HEK293 (cell line): ENCODE measurements around the gene SMIM31.

Source experiments
- CTCF ChIA-PET: fragments of 350-600 bp; formaldehyde crosslinking; extraction: SDS; loops from one replicate; lab custom pipeline; 2021; ENCODE audit warnings: antibody characterized with exemption; lab: Yijun Ruan, JAX
- POLR2A ChIA-PET: fragments of 300-600 bp; formaldehyde crosslinking; extraction: SDS; loops from one replicate; lab custom pipeline; 2020; ENCODE audit warnings: antibody characterized with exemption, inconsistent platforms; lab: Yijun Ruan, JAX
- H3K27ac ChIP-seq: fragments of 200-500 bp; sonication (Bioruptor generic); 2 replicates; pipeline ENCODE4 v1.5.1; 2014; ENCODE audit warnings: low read depth, low read length, control low read depth, inconsistent platforms; ENCODE audit errors: extremely low read depth
- H3K36me3 ChIP-seq, 2 experiments: fragments of 200-500 bp in 1 of 2; sonication (Bioruptor generic) in 1 of 2; 1 replicate in 1 of 2; 2 replicates in 1 of 2; pipeline ENCODE4 v1.5.1; 2014 to 2017; ENCODE audit warnings: inconsistent platforms in 2 of 2, low read length in 2 of 2; ENCODE audit not compliant: control insufficient read depth in 2 of 2, insufficient read depth in 1 of 2
- H3K4me1 ChIP-seq: fragments of 200-500 bp; sonication (Bioruptor generic); 2 replicates; pipeline ENCODE4 v1.5.1; 2014; ENCODE audit warnings: mild to moderate bottlenecking, low read length, inconsistent platforms; ENCODE audit not compliant: control insufficient read depth, insufficient read depth
- H3K4me3 ChIP-seq: 2 replicates; pipeline ENCODE4 v1.5.1; 2011; ENCODE audit warnings: low read depth, mild to moderate bottlenecking, control low read depth, low read length, moderate library complexity
- H3K9me3 ChIP-seq: fragments of 200-500 bp; sonication (Bioruptor generic); 2 replicates; pipeline ENCODE4 v1.5.1; 2014; ENCODE audit warnings: low read depth, low read length, inconsistent platforms; ENCODE audit not compliant: control insufficient read depth, insufficient read depth
- FEZF1 ChIP-seq: fragments of 450-650 bp; formaldehyde crosslinking; IDR thresholded peaks from 2 replicates; pipeline ENCODE4 v1.5.1; 2016; ENCODE audit warnings: missing biosample characterization, missing genetic modification characterization
- KLF8 ChIP-seq: fragments of 450-650 bp; formaldehyde crosslinking; IDR thresholded peaks from 2 replicates; pipeline ENCODE4 v1.5.1; 2016; ENCODE audit warnings: missing biosample characterization, missing genetic modification characterization
- OVOL3 ChIP-seq: fragments of 450-650 bp; formaldehyde crosslinking; IDR thresholded peaks from 2 replicates; pipeline ENCODE4 v1.5.1; 2016; ENCODE audit warnings: missing biosample characterization, missing genetic modification characterization
- SP2 ChIP-seq: fragments of 450-650 bp; formaldehyde crosslinking; IDR thresholded peaks from 2 replicates; pipeline ENCODE4 v1.5.1; 2016; ENCODE audit warnings: missing biosample characterization, missing genetic modification characterization
- ZBTB17 ChIP-seq: fragments of 450-650 bp; formaldehyde crosslinking; IDR thresholded peaks from 2 replicates; pipeline ENCODE4 v1.5.1; 2016; ENCODE audit warnings: missing biosample characterization, missing genetic modification characterization
- ZBTB21 ChIP-seq: fragments of 450-650 bp; formaldehyde crosslinking; IDR thresholded peaks from 2 replicates; pipeline ENCODE4 v1.5.1; 2017; ENCODE audit warnings: missing biosample characterization, missing genetic modification characterization
- ZBTB8A ChIP-seq: fragments of 450-650 bp; formaldehyde crosslinking; IDR thresholded peaks from 2 replicates; pipeline ENCODE4 v1.5.1; 2016; ENCODE audit warnings: missing biosample characterization, missing genetic modification characterization
- ZNF302 ChIP-seq: fragments of 450-650 bp; formaldehyde crosslinking; IDR thresholded peaks from 2 replicates; pipeline ENCODE4 v1.5.1; 2016; ENCODE audit warnings: missing biosample characterization, missing genetic modification characterization, low read depth
- ZNF324 ChIP-seq: fragments of 450-650 bp; formaldehyde crosslinking; IDR thresholded peaks from 2 replicates; pipeline ENCODE4 v1.5.1; 2016; ENCODE audit warnings: missing biosample characterization, missing genetic modification characterization
- ZNF350 ChIP-seq: fragments of 450-650 bp; formaldehyde crosslinking; IDR thresholded peaks from 2 replicates; pipeline ENCODE4 v1.5.0; 2017; ENCODE audit warnings: missing biosample characterization, mild to moderate bottlenecking, missing genetic modification characterization
- ZNF354C ChIP-seq: fragments of 450-650 bp; formaldehyde crosslinking; IDR thresholded peaks from 2 replicates; pipeline ENCODE4 v1.5.1; 2016; ENCODE audit warnings: missing biosample characterization, missing genetic modification characterization, low read depth, borderline replicate concordance
- ZNF404 ChIP-seq: fragments of 450-650 bp; formaldehyde crosslinking; IDR thresholded peaks from 2 replicates; pipeline ENCODE4 v1.5.1; 2017; ENCODE audit warnings: missing biosample characterization, missing genetic modification characterization
- ZNF548 ChIP-seq: fragments of 450-650 bp; formaldehyde crosslinking; IDR thresholded peaks from 2 replicates; pipeline ENCODE4 v1.5.1; 2016; ENCODE audit warnings: missing biosample characterization, missing genetic modification characterization
- ZNF558 ChIP-seq: fragments of 450-650 bp; formaldehyde crosslinking; IDR thresholded peaks from 2 replicates; pipeline ENCODE4 v1.5.1; 2016; ENCODE audit warnings: missing biosample characterization, missing genetic modification characterization
- ZNF560 ChIP-seq: fragments of 450-650 bp; formaldehyde crosslinking; IDR thresholded peaks from 2 replicates; pipeline ENCODE4 v1.5.1; 2017; ENCODE audit warnings: missing biosample characterization, missing genetic modification characterization, borderline replicate concordance
- ZNF623 ChIP-seq: fragments of 450-650 bp; formaldehyde crosslinking; IDR thresholded peaks from 2 replicates; pipeline ENCODE4 v1.5.1; 2016; ENCODE audit warnings: missing biosample characterization, missing genetic modification characterization
- ZNF658 ChIP-seq: fragments of 450-650 bp; formaldehyde crosslinking; IDR thresholded peaks from 2 replicates; pipeline ENCODE4; 2016; ENCODE audit warnings: missing biosample characterization, missing genetic modification characterization
- ZNF776 ChIP-seq: fragments of 450-650 bp; formaldehyde crosslinking; IDR thresholded peaks from 2 replicates; pipeline ENCODE4 v1.5.0; 2017; ENCODE audit warnings: missing biosample characterization, missing genetic modification characterization, borderline replicate concordance
- TF ChIP-seq, protein P1 (sequence below): fragments of 450-650 bp; formaldehyde crosslinking; IDR thresholded peaks from 2 replicates; pipeline ENCODE4; 2016; ENCODE audit warnings: missing biosample characterization, missing genetic modification characterization
- TF ChIP-seq, protein P2 (sequence below): fragments of 450-650 bp; formaldehyde crosslinking; IDR thresholded peaks from 2 replicates; pipeline ENCODE4 v1.5.1; 2016; ENCODE audit warnings: missing biosample characterization, missing genetic modification characterization, low read depth
- TF ChIP-seq, protein P3 (sequence below): fragments of 450-650 bp; formaldehyde crosslinking; IDR thresholded peaks from 2 replicates; pipeline ENCODE4 v1.5.1; 2016; ENCODE audit warnings: missing biosample characterization, missing genetic modification characterization

The SMIM31 gene

GRCh38 chr4:164770010-164770724, 16.2 kb downstream of the SMIM31 start:
- H3K27ac ChIP-seq: no peak overlapping the region
- no peak overlapping the region for H3K4me3 ChIP-seq
- TF ChIP-seq FEZF1 (peak; percentile 31; the same call in 1 of the 2 replicates), SP2 (tag by site-specific recombination) (no peak)
- ChIA-PET CTCF (interaction anchor here (0.5 to 2.7 kb wide), 6 partner anchors 9 to 333 kb away, joined by 3 to 15 read pairs (median 3); no protein-coding TSS in a partner anchor), POLR2A (no interaction called here)
- no peaks in the 10 kb centered on the region for H3K36me3 ChIP-seq
- H3K4me1 ChIP-seq: no peaks in the 10 kb centered on the region
- no peaks in the 10 kb centered on the region for H3K9me3 ChIP-seq

- TF ChIP-seq OVOL3 (tag by site-specific recombination): no peak
- TF ChIP-seq, protein P1, sequence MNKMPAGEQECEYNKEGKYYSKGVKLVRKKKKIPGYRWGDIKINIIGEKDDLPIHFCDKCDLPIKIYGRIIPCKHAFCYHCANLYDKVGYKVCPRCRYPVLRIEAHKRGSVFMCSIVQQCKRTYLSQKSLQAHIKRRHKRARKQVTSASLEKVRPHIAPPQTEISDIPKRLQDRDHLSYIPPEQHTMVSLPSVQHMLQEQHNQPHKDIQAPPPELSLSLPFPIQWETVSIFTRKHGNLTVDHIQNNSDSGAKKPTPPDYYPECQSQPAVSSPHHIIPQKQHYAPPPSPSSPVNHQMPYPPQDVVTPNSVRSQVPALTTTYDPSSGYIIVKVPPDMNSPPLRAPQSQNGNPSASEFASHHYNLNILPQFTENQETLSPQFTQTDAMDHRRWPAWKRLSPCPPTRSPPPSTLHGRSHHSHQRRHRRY: no peak
- TF ChIP-seq ZBTB21 (tag by site-specific recombination): no peak
- no peak for TF ChIP-seq ZNF548 (tag by site-specific recombination)
- no peak for TF ChIP-seq ZNF623 (tag by site-specific recombination)
- TF ChIP-seq ZNF350 (tag by site-specific recombination): no peak
- TF ChIP-seq ZNF404: no peak
- TF ChIP-seq ZNF658 (tag by site-specific recombination): no peak
- no peak for TF ChIP-seq ZNF558 (tag by site-specific recombination)
- TF ChIP-seq ZBTB8A (tag by site-specific recombination): no peak
- TF ChIP-seq, all 188 proteins: peak for 0
- no peaks in the 10 kb centered on the region for H3K36me3 ChIP-seq
- CTCF ChIA-PET: no interaction called here
- no peak overlapping the region for H3K27ac ChIP-seq
- H3K4me1 ChIP-seq: no peaks in the 10 kb centered on the region
- H3K9me3 ChIP-seq: no peaks in the 10 kb centered on the region
- POLR2A ChIA-PET: no interaction called here
- no peak overlapping the region for H3K4me3 ChIP-seq
These were observed 17.2 kb downstream of the SMIM31 start for GRCh38 chr4:164771088-164771487.

DNA sequence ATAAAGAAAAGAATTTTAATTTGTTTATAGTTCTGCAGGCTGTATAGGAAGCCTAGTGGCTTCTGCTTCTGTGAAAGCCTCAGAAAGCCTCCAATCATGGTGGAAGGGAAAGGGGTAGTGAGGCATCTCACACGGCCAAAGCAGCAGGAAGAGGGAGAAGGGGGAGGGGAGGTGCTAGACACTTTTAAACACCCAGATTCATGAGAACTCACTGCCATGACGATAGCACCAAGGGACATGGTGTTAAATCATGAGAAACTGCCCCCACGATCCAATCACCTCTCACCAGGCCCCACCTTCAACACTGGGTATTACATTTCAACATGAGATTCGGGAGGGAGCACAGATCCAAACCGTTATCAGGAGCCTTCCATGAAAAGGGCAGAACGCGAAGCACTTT, 18.1 kb downstream of the SMIM31 start:
- ChIA-PET CTCF (no interaction called here), POLR2A (no interaction called here)
- TF ChIP-seq ZBTB21 (tag by site-specific recombination) (no peak), ZNF302 (tag by site-specific recombination) (no peak), ZNF776 (tag by site-specific recombination) (no peak)
- TF ChIP-seq, protein P2, sequence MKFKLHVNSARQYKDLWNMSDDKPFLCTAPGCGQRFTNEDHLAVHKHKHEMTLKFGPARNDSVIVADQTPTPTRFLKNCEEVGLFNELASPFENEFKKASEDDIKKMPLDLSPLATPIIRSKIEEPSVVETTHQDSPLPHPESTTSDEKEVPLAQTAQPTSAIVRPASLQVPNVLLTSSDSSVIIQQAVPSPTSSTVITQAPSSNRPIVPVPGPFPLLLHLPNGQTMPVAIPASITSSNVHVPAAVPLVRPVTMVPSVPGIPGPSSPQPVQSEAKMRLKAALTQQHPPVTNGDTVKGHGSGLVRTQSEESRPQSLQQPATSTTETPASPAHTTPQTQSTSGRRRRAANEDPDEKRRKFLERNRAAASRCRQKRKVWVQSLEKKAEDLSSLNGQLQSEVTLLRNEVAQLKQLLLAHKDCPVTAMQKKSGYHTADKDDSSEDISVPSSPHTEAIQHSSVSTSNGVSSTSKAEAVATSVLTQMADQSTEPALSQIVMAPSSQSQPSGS (tag by site-specific recombination): no peak
- no peak overlapping the region for H3K27ac ChIP-seq
- H3K9me3 ChIP-seq: no peaks in the 10 kb centered on the region
- no peak overlapping the region for H3K4me3 ChIP-seq
- no peaks in the 10 kb centered on the region for H3K4me1 ChIP-seq
- no peaks in the 10 kb centered on the region for H3K36me3 ChIP-seq

- no peaks in the 10 kb centered on the region for H3K4me1 ChIP-seq
- H3K36me3 ChIP-seq: no peaks in the 10 kb centered on the region
- ChIA-PET POLR2A (no interaction called here), CTCF (interaction anchor here (0.7 to 4.1 kb wide), 7 partner anchors 10 to 318 kb away, joined by 3 to 15 read pairs (median 4); no protein-coding TSS in a partner anchor)
- H3K27ac ChIP-seq: no peak overlapping the region
- H3K4me3 ChIP-seq: no peak overlapping the region
- no peaks in the 10 kb centered on the region for H3K9me3 ChIP-seq
- TF ChIP-seq ZNF354C (tag by site-specific recombination): no peak
- TF ChIP-seq ZNF324 (tag by site-specific recombination): no peak
- no peak for TF ChIP-seq ZNF560
- no peak for TF ChIP-seq ZBTB17
- no peak for TF ChIP-seq ZNF776 (tag by site-specific recombination)
- TF ChIP-seq, protein P3, sequence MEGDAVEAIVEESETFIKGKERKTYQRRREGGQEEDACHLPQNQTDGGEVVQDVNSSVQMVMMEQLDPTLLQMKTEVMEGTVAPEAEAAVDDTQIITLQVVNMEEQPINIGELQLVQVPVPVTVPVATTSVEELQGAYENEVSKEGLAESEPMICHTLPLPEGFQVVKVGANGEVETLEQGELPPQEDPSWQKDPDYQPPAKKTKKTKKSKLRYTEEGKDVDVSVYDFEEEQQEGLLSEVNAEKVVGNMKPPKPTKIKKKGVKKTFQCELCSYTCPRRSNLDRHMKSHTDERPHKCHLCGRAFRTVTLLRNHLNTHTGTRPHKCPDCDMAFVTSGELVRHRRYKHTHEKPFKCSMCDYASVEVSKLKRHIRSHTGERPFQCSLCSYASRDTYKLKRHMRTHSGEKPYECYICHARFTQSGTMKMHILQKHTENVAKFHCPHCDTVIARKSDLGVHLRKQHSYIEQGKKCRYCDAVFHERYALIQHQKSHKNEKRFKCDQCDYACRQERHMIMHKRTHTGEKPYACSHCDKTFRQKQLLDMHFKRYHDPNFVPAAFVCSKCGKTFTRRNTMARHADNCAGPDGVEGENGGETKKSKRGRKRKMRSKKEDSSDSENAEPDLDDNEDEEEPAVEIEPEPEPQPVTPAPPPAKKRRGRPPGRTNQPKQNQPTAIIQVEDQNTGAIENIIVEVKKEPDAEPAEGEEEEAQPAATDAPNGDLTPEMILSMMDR: no peak
- no peak for TF ChIP-seq KLF8 (tag by site-specific recombination)
These were observed 25.1 kb downstream of the SMIM31 start for GRCh38 chr4:164779080-164779479.
